Sigmoid colon (tissue), 7 donors: Measurements from ENCODE around the gene HSH2D. TPM values are rescaled to one million over a fixed set of nuclear protein-coding genes. Genes with fewer than 3 reads are reported as not detected.
A peak's percentile ranks its signal among the peaks of the same experiment; 100 is the strongest.

Experiments
- DNase-seq: peaks from one replicate; pipeline ENCODE4 v3.0.0-alpha.2; 2019
- H3K27ac ChIP-seq, 4 donors: fragments of 200-600 bp; sonication (generic); one replicate each; pipeline ENCODE4 v1.5.1; 2016 to 2019; ENCODE audit warnings: mild to moderate bottlenecking in 1 of 4
- H3K27me3 ChIP-seq, 3 donors: fragments of 200-600 bp; sonication (generic); one replicate each; pipeline ENCODE4 v1.5.1; 2019; ENCODE audit warnings: mild to moderate bottlenecking in 1 of 3
- H3K36me3 ChIP-seq, 4 donors: fragments of 200-600 bp; sonication (generic); one replicate each; pipeline ENCODE4 v1.5.1; 2016 to 2019
- H3K4me1 ChIP-seq, 4 donors: fragments of 200-600 bp; sonication (generic); one replicate each; pipeline ENCODE4 v1.5.1; 2017 to 2019
- H3K4me3 ChIP-seq, 4 donors: fragments of 200-600 bp; sonication (generic); one replicate each; pipeline ENCODE4 v1.5.1; 2017 to 2019; ENCODE audit warnings: mild to moderate bottlenecking in 2 of 4, moderate library complexity in 1 of 4
- H3K9me3 ChIP-seq, 4 donors: fragments of 200-600 bp in 3 of 4; sonication (generic) in 3 of 4; one replicate each; pipeline versions ENCODE4 v1.5.1 to v1.6.1; 2013 to 2019
- EP300 ChIP-seq, 4 donors: sonication (generic); formaldehyde crosslinking; IDR thresholded peaks; one replicate each; pipeline ENCODE4 v1.6.1; 2017; ENCODE audit warnings: antibody characterized with exemption in 4 of 4
- POLR2A ChIP-seq, 2 donors: fragments of 450-650 bp; IDR thresholded peaks; one replicate each; pipeline ENCODE4 v1.6.1; 2016; ENCODE audit warnings: antibody characterized with exemption in 2 of 2, mild to moderate bottlenecking in 2 of 2, moderate library complexity in 2 of 2
- POLR2AphosphoS5 ChIP-seq, 4 donors: sonication (generic); formaldehyde crosslinking; IDR thresholded peaks; one replicate each; pipeline ENCODE4 v1.6.1; 2017; ENCODE audit warnings: antibody characterized with exemption in 4 of 4
- WGBS, 2 donors: extraction: QIAGEN DNeasy Blood & Tissue Kit; methylation state at CpG; one replicate each; pipeline ENCODE4 v1.1.7; 2013; 5-methylcytosine and 5-hydroxymethylcytosine counted together
- intact Hi-C: fragments of 100-400 bp; cut with DNase I; formaldehyde crosslinking; loops from one replicate; pipeline ENCODE4 v1.15.1; 2023
- polyA plus RNA-seq, 3 donors: library from polyadenylated mRNA; stranded (reverse); fragments of 200-250 nt; gene quantifications; one replicate each; pipeline ENCODE4 v1.2.3, GENCODE V29; 2013
- total RNA-seq, 4 donors: library from RNA; depleted of rRNA; stranded (reverse); fragments of >200 nt; gene quantifications; one replicate each; pipeline ENCODE4 v1.1.0, GENCODE V29; 2016
- TF ChIP-seq, protein P1 (sequence below), 4 experiments: fragments of 450-650 bp in 3 of 4; fragments of 200-600 bp in 1 of 4; IDR thresholded peaks; one replicate each; pipeline ENCODE4 v1.5.1; 2016 to 2019; ENCODE audit warnings: antibody characterized with exemption in 4 of 4, mild to moderate bottlenecking in 3 of 4, moderate library complexity in 2 of 4
- donor health status: healthy with polysubstance abuse.
- donor health status: Bipolar disorder and iron deficiency.
- donor health status: healthy.

Gene HSH2D
- total and polyA plus RNA-seq, 7 donors, result 2.5 to 40.0 (median 14.4) TPM; not detected in 2

DNA sequence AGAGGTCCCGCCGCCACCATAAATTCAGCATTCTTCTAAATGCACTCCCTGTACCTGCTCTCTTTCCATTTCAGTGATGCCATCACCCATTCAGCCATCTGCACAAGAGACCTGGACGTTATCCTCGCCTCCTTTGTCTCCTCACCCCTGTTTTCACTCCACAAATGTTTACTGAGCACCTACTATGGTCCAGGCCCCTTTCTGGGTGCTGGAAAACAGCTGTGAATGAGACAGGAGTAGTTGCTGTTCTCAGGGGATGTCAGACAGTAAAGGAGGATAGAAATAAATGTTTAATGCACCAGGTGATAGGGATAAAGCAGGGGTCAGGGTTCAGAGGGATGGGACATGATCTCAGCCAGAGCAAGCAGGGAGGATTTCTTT is 57.5 kb downstream of the HSH2D start:
- 88 to 91% methylated on average over 4 of the region's 4 CpGs for WGBS, 2 donors
- H3K4me1 ChIP-seq, result peaks cover 0 to 35% (median 30%) of the 10 kb centered on the region in 4 donors
- TF ChIP-seq POLR2A (IDR thresholded peaks at IDR 0.05) (no peak), POLR2AphosphoS5 (IDR thresholded peaks at IDR 0.05) (no peak), EP300 (IDR thresholded peaks at IDR 0.05) (no peak)
- TF ChIP-seq, protein P1, sequence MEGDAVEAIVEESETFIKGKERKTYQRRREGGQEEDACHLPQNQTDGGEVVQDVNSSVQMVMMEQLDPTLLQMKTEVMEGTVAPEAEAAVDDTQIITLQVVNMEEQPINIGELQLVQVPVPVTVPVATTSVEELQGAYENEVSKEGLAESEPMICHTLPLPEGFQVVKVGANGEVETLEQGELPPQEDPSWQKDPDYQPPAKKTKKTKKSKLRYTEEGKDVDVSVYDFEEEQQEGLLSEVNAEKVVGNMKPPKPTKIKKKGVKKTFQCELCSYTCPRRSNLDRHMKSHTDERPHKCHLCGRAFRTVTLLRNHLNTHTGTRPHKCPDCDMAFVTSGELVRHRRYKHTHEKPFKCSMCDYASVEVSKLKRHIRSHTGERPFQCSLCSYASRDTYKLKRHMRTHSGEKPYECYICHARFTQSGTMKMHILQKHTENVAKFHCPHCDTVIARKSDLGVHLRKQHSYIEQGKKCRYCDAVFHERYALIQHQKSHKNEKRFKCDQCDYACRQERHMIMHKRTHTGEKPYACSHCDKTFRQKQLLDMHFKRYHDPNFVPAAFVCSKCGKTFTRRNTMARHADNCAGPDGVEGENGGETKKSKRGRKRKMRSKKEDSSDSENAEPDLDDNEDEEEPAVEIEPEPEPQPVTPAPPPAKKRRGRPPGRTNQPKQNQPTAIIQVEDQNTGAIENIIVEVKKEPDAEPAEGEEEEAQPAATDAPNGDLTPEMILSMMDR (IDR thresholded peaks at IDR 0.05), result no peak
- H3K4me3 ChIP-seq, result no peak overlapping the region
- no peaks in the 10 kb centered on the region for H3K9me3 ChIP-seq
- peaks cover 7 to 42% (median 30%) of the 10 kb centered on the region in 4 donors for H3K36me3 ChIP-seq
- no peak for DNase-seq
- intact Hi-C loops, result no loop called here
- no peak overlapping the region for H3K27ac ChIP-seq
- H3K27me3 ChIP-seq, result no peaks in the 10 kb centered on the region

DNA sequence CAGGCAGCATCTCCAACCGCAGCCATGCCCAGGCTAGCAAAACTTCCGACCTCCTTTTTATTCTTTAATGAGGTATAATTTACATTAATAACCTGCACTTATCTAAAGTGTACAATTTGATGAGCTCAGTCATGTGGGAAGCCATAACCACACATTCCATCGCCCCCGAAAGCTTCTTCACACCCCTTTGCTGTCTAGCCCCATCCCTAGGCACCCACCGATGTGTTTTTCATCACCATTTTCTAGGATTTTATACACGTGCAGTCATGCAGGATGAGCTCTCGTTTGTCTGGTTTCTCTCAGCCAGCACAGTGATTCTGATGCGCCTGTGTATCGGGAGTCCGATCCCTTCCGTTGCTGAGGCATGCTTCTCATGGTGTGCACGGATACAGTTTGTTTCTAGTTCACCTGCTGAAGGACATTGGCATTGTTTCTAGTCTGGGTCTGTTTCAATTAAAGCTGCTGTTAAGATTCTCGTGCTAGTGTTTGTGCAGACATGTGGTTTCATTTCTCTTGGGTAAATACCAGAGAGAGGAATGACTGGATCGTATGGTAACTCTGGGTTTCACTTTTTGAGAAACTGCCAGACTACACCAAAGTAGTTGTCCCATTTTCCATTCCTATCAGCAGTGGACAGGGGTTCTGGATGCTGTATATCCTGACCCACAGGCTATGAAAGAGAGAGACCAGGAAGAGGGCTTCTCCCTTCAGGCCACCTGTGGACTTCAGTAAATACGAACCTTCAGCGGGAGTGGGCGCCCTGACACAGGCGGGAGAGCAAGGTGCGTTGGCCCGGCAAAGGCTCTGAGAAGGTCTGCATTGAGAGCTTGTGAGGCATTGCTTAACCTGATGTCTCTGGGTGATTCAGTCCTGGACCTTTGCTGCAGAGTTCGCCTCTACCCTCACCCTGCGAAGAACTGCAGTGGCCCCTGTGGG is 59.1 kb downstream of the HSH2D start:
- Histone ChIP-seq H3K9me3 (no peaks in the 10 kb centered on the region), H3K27me3 (no peaks in the 10 kb centered on the region), H3K27ac (no peak overlapping the region), H3K4me1 (peaks cover 0 to 28% (median 23%) of the 10 kb centered on the region in 4 donors), H3K36me3 (peaks cover 7 to 58% (median 31%) of the 10 kb centered on the region in 4 donors), H3K4me3 (no peak overlapping the region)
- intact Hi-C loops, result no loop called here
- peak; percentile 46 for DNase-seq
- WGBS, 2 donors, result 85% methylated on average over 22 of the region's 22 CpGs
- TF ChIP-seq, protein P1 (IDR thresholded peaks at IDR 0.05), result no peak
- TF ChIP-seq EP300 (IDR thresholded peaks at IDR 0.05), result no peak

DNA sequence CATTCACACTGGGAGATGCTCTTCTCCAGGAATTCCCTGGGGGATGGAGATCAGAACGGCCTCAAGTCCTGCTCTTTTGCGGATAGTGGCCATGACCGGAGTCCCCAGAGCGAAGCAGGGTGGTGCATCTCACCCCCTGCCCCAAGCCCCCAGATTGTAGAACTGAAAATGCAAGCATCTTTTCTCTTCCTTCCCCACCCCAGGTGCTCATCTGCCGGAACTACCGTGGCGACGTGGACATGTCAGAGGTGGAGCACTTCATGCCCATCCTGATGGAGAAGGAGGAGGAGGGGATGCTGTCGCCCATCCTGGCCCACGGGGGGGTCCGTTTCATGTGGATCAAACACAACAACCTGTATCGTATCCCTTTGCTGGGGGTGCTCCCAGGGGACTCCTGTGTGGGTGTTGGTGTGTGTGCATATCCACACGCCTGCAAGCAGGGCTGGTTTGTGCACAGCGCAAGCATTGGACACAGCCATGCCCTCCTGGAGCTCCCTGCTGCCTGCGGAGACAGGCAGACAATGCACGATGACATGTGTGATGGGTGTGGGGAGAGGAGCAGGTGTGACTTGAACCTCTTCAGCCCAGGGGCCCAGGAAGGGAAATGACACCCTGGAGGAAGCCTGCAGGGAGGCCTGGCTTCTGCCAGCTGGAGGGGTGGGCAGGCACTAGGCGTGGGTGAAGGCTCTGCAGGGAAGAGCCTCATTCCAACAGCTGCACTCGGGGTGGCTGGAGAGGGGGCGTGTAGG is 59.9 kb downstream of the HSH2D start:
- DNase-seq, result no peak
- 88 to 95% methylated on average over 19 of the region's 19 CpGs for WGBS, 2 donors
- no peak overlapping the region for H3K27ac ChIP-seq
- H3K27me3 ChIP-seq, result no peaks in the 10 kb centered on the region
- H3K4me1 ChIP-seq, result peaks cover 0 to 26% (median 20%) of the 10 kb centered on the region in 4 donors
- intact Hi-C loops, result no loop called here
- no peaks in the 10 kb centered on the region for H3K9me3 ChIP-seq
- peaks cover 12 to 67% (median 40%) of the 10 kb centered on the region in 4 donors for H3K36me3 ChIP-seq
- TF ChIP-seq POLR2A (IDR thresholded peaks at IDR 0.05), result no peak
- TF ChIP-seq POLR2AphosphoS5 (IDR thresholded peaks at IDR 0.05), result no peak
- TF ChIP-seq EP300 (IDR thresholded peaks at IDR 0.05), result no peak
- TF ChIP-seq, protein P1 (IDR thresholded peaks at IDR 0.05), result no peak
- no peak overlapping the region for H3K4me3 ChIP-seq

DNA sequence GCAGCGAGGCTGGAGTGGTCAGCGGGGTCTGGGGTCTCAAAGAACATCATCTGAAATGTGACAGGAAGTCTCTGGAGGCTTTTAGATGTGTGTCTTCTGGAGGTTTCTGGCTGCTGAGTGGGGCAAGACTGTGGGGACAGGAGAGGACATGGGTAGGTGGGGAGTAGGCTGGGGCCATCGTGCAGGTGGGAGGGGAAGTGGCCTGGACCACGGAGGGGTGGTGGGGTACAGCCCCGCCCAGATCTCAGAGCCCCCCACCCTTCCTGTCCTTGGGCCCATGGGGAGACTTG is 60.5 kb downstream of the HSH2D start:
- intact Hi-C loops, result no loop called here
- Histone ChIP-seq H3K27ac (no peak overlapping the region), H3K9me3 (no peaks in the 10 kb centered on the region), H3K4me1 (peaks cover 0 to 21% (median 15%) of the 10 kb centered on the region in 4 donors), H3K4me3 (no peak overlapping the region), H3K36me3 (peaks cover 17 to 72% (median 45%) of the 10 kb centered on the region in 4 donors), H3K27me3 (no peaks in the 10 kb centered on the region)
- TF ChIP-seq EP300 (IDR thresholded peaks at IDR 0.05) (no peak), POLR2AphosphoS5 (IDR thresholded peaks at IDR 0.05) (no peak), POLR2A (IDR thresholded peaks at IDR 0.05) (no peak)
- TF ChIP-seq, protein P1 (IDR thresholded peaks at IDR 0.05), result no peak
- DNase-seq, result no peak
- WGBS, 2 donors, result 85 to 86% methylated on average over 5 of the region's 5 CpGs
